ENCODE measurements around the gene C5orf47.

C5orf47 gene

DNA sequence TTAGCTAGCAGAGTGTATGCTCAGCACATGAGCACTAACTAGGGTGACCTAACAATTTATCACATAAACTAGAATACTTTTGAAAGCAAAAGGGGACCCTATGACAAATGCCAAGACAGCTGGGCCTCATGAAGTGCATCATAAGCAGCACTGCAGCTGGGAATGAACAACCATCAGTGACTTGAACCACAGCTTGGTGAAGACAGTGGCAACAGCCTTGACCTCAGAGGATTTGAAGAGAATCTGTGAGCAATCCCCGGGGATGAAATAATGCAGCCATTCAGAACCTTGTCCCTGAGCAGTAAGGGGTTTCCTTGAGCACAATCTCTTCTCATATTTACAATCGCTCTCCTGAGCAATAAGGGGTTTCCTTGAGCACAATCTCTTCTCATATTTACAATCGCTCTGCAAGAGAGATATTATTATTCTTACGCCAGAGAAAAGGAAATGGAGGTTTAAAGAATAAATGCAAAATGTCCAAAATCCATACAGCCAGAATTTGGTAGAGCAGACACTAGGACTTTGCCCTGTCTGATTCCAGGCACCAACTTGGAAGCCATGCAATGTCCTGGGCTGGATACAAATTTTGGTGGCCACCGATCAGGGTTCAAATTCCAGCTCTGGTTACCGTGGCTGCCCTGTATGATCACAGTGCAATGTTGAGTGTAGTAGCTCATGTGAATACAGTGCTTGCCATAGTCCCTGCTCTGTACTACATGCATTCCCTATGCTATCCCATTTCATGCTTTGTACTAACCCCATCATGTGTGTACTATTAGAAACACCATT is 55.7 kb downstream of the C5orf47 start:
- DNase-seq (ENCODE audit: low read depth), result no peak

DNA sequence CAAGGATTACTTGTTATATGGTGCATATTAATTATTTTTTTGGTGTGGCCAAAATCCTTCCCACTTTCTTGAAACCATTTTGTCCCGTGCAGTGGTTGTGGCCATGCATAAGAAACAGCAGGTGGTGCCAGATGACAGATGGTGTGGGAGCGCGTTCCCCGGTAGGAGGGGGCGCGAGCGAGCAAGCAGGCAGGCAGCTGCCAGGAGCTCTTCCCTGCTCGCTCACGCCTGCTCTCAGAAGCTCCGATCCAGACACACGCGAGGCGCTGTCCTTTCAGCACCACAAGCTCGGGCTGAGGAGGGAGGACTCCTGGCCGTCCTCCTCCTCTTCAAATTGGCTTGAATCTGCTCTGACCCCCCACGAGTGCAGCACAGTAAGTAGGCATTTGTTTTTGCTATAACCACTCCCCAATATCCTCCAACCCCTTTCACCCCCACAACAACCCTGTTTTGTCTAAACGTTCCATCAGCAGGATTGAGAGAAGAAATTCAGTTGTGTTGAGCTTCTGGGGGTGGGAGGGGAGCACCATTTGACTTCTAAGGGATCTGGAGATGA is 56.6 kb downstream of the C5orf47 start, which contains the start of gene NSG2:
NSG2 (plus strand) TSS at position 237 of the 556 bp plus-strand sequence. CDS start 1,050 bp downstream, outside the sequence.
- DNase-seq (ENCODE audit: low read depth), result no peak

DNA sequence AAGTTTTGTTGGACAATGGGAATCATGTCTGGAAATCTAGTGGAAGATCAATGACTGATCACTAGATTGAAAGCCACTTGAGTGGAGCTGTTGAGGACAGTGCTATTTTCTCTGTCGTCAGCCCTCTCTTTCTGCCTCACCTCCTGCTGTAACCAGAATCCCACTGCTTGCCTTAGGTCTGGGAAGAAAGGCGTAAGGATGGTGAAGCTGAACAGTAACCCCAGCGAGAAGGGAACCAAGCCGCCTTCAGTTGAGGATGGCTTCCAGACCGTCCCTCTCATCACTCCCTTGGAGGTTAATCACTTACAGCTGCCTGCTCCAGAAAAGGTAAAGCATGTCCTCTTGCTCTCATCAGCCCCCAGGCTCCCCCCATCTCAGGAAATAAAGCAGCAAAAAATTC is 57.6 kb downstream of the C5orf47 start:
- DNase-seq (ENCODE audit: low read depth), result no peak

DNA sequence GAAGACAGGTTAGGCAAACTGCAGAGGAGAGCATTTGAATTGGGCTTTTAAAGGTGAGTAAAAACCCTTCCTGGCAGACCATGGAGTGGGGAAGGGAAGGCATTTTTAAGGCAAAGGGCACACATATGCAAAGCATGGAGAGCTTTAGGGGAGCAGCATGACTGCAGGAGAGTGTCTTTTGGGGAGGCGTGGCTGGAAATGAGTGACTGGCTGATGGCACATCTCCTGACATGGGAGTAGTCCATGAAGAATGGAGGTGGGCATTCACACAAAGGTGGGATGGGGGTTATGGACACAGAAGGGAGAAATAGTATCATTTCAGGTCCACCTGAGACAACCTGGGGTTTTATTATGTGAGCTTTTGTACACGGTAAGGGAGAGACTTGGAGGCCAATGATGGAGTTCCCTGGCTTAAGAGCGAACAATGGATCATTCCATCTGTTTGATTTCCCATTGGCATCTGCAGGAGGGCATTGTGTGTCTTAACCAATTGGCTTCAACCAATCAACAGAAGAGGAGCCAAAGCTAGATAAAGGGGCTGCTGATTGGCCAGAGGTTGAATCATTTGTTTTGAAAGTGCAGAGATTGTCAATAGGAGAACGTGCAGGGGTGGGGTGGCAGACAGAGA is 58.6 kb downstream of the C5orf47 start:
- no peak for DNase-seq (ENCODE audit: low read depth)

DNA sequence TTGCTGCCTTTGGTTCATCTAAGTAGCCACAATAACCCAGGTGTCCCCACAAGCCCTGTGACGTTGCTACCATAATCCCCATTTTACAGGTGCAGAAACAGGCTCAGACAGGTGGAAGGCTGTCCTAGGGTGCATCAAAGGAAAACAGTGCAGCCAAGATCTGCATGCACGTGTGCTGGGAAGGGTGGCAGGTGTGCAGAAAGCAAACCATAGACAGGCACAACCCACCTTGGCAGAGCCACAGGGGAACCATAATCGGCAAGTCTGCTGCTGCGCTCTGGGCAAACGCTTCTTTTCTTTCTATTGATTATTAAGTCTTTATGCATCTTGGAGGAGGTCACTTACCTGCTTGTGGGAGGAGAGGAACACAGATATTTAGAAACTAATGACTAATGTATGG is 63.7 kb downstream of the C5orf47 start:
- no peak for DNase-seq (ENCODE audit: low read depth)

DNA sequence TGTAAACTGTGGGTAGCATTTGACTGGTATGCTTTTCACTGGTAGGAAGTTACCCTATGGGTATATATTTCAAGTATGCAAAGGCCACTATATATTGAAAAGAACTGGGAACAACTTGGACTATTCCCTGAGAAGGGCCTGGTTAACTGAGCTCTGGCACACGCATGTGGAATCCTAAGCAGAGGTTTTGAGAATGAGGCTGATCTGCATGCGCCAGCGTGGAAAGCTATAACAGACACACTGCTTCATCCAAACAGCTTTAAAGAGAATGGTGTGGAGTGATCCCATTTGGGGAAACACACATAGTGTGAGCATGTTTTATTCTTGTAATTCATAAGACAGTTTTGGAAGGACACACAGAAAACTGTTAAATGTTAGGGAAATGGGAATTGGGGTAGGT is 64.9 kb downstream of the C5orf47 start:
- no peak for DNase-seq (ENCODE audit: low read depth)

All from stimulated activated CD8-positive, alpha-beta memory T cell treated with anti-CD3 and anti-CD28 coated beads, Interleukin-12 subunit alpha, Interleukin-12 subunit beta, amount 100 ng/mL, for 1 hour (primary cell).